Glutamatergic neuron (in vitro differentiated cells): ENCODE measurements around the gene CDH4. TPM values are rescaled to one million over a fixed set of nuclear protein-coding genes. Genes with fewer than 3 reads are reported as not detected.

ENCODE experiments used
- DNase-seq: peaks from one replicate; pipeline ENCODE4 v3.0.0; 2022
- H3K27ac Mint-ChIP-seq: one replicate; pipeline ENCODE4 v1.8.0; 2020; ENCODE audit warnings: mild to moderate bottlenecking, mixed read lengths, inconsistent platforms; ENCODE audit not compliant: unreplicated experiment
- H3K27me3 Mint-ChIP-seq: one replicate; pipeline ENCODE4 v1.8.0; 2020; ENCODE audit warnings: mild to moderate bottlenecking, moderate library complexity, mixed read lengths, inconsistent platforms; ENCODE audit not compliant: unreplicated experiment
- H3K36me3 Mint-ChIP-seq: one replicate; pipeline ENCODE4 v1.8.0; 2020; ENCODE audit warnings: mild to moderate bottlenecking, mixed read lengths, inconsistent platforms; ENCODE audit not compliant: unreplicated experiment
- H3K4me1 Mint-ChIP-seq: one replicate; pipeline ENCODE4 v1.8.0; 2020; ENCODE audit warnings: mild to moderate bottlenecking, low read depth, mixed read lengths, inconsistent platforms; ENCODE audit not compliant: unreplicated experiment
- H3K4me3 Mint-ChIP-seq: one replicate; pipeline ENCODE4 v1.8.0; 2020; ENCODE audit warnings: mild to moderate bottlenecking, mixed read lengths, inconsistent platforms; ENCODE audit not compliant: unreplicated experiment
- H3K9me3 Mint-ChIP-seq: one replicate; pipeline ENCODE4 v1.8.0; 2020; ENCODE audit warnings: mild to moderate bottlenecking, moderate library complexity, mixed read lengths, inconsistent platforms; ENCODE audit not compliant: unreplicated experiment
- total RNA-seq: library from RNA; stranded (reverse); fragmentation: NEBNext Ultra II Directional; extraction: Animal tissue kit (Norgen Biotek cat#: 25700); gene quantifications from one replicate; pipeline ENCODE4 v1.2.1, GENCODE V29; 2021; ENCODE audit not compliant: unreplicated experiment
- TF ChIP-seq, protein P1 (sequence below): fragments of 200-600 bp; sonication (generic); IDR thresholded peaks from one replicate; pipeline ENCODE4 v1.5.0; 2021; ENCODE audit not compliant: partially characterized antibody, unreplicated experiment

CDH4 gene
- total RNA-seq, 1 donor from 2014 or later, result 1.2 TPM

DNA sequence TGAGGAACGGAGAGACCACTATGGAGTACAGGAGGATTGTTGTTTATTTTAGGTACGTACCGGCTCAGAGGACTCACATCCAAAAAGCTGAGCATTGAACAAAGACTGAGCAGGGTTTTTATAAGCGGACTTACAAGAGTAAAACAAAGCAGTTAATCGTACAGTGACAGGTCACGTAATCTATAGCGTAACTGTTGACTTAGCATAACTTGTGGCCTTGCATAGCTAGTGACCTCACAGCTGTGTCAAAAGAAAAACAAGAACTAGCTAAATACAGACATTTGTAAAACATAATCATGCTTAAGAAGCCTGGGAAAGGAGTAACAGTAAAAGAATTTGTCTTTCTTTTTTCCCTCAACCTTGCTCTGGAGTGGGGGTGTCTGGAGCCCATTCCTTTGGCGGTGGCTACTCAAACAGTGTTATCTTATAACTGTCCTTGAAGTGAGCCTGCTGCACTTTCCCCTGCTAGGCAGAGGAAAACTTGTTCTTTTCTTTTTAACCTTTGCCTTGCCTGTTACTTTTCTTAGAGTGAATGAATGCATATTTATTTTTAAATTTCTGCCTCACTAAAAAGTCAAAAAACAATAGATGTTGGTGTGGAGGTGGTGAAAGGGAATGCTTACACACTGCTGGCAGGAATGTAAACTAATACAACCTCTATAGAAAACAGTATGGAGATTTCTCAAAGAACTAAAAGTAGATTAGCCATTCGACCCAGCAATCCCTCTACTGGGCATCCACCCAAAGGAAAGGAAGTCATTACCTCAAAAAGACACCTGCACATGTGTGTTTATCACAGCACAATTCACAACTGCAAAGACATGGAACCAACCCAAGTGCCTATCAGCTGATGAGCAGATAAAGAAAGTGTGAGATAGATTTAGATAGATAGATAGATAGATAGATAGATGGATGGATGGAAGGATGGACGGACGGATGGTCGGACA is 704.6 kb downstream of the CDH4 start:
- Mint-ChIP-seq H3K4me1 (peaks cover 6% of the 10 kb centered on the region), H3K36me3 (peaks cover 10% of the 10 kb centered on the region), H3K27ac (no peak overlapping the region), H3K9me3 (peaks cover 3% of the 10 kb centered on the region), H3K4me3 (no peak overlapping the region), H3K27me3 (no peaks in the 10 kb centered on the region)
- DNase-seq, result no peak
- TF ChIP-seq, protein P1, sequence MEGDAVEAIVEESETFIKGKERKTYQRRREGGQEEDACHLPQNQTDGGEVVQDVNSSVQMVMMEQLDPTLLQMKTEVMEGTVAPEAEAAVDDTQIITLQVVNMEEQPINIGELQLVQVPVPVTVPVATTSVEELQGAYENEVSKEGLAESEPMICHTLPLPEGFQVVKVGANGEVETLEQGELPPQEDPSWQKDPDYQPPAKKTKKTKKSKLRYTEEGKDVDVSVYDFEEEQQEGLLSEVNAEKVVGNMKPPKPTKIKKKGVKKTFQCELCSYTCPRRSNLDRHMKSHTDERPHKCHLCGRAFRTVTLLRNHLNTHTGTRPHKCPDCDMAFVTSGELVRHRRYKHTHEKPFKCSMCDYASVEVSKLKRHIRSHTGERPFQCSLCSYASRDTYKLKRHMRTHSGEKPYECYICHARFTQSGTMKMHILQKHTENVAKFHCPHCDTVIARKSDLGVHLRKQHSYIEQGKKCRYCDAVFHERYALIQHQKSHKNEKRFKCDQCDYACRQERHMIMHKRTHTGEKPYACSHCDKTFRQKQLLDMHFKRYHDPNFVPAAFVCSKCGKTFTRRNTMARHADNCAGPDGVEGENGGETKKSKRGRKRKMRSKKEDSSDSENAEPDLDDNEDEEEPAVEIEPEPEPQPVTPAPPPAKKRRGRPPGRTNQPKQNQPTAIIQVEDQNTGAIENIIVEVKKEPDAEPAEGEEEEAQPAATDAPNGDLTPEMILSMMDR, result no peak

DNA sequence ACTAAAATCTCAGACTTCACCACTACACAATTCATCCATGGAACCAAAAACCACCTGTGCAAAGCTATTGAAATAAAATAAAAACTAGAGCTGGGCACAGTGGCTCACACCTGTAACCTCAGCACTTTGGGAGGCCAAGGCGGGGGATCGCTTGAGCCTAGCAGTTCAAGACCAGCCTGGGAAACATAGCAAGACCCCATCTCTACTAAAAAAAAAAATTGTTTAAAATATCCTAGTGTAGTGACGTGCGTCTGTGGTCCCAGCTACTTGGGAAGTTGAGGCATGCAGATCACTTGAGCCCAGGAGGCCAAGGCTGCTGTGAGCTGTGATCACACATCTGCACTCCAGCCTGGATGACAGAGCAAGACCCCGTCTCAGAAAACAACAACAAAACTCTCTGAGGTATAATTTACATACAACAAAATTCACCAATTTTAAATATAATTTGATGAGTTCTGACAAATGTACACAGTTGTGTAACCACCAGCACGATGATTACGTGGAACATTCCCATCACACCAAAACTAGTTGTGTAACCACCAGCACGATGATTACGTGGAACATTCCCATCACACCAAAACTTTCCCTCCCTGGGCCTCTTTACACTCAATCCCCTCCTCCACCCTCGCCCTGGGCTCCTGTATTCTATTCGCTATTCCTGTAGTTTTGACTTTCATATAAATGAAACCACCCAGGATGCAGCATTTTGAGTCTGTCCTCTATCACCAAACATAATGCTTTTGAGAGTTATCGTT is 706.1 kb downstream of the CDH4 start:
- H3K4me3 Mint-ChIP-seq, result no peak overlapping the region
- peaks cover 6% of the 10 kb centered on the region for H3K36me3 Mint-ChIP-seq
- H3K9me3 Mint-ChIP-seq, result no peaks in the 10 kb centered on the region
- H3K4me1 Mint-ChIP-seq, result no peaks in the 10 kb centered on the region
- no peak for DNase-seq
- TF ChIP-seq, protein P1, result no peak
- no peak overlapping the region for H3K27ac Mint-ChIP-seq
- no peaks in the 10 kb centered on the region for H3K27me3 Mint-ChIP-seq

DNA sequence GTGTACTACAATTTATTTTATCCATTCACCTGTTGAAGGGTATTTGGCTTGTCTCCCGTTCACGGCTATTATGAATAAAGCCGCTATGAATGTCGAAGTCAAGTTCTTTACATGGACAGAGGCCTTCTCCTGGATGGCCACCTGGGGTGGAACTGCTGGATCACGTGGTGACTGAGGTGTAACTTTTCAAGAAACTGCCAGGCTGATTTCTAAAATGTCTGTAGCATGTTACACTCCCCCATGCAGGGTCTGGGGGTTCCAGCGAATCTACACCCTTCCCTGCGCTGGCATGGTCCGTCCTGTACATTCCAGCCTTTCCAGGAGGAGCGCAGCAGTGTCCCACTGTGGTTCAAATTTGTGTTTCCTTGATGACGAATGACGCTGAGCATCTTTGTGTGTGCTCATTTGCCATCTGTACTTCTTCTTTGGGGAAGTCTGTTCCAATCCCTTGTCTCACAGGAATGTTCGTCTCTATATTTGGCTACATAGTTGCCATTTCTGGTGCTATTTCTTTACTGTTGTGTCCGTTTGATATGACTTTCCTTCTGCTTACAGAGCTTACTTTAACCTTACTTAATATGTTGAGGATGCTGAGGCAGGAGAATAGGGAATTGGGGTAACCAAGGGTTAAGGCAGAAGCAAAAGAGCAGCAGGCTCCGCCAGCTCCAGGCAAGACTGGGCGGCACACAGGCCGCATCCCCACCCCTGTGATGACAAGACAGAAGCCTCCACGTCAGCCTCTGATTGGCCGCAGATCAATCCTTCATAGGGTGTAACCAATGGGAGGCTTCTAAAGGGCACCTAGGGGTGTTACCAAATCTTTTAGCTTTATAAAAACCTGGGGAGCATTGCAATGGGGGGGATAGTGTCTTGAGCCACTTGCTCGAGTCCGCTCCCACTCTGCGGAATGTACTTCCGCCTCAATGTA is 707.0 kb downstream of the CDH4 start:
- no peaks in the 10 kb centered on the region for H3K4me1 Mint-ChIP-seq
- H3K4me3 Mint-ChIP-seq, result no peak overlapping the region
- H3K36me3 Mint-ChIP-seq, result peaks cover 6% of the 10 kb centered on the region
- no peak overlapping the region for H3K27ac Mint-ChIP-seq
- no peak for DNase-seq
- TF ChIP-seq, protein P1, result no peak
- no peaks in the 10 kb centered on the region for H3K27me3 Mint-ChIP-seq
- peaks cover 3% of the 10 kb centered on the region for H3K9me3 Mint-ChIP-seq

DNA sequence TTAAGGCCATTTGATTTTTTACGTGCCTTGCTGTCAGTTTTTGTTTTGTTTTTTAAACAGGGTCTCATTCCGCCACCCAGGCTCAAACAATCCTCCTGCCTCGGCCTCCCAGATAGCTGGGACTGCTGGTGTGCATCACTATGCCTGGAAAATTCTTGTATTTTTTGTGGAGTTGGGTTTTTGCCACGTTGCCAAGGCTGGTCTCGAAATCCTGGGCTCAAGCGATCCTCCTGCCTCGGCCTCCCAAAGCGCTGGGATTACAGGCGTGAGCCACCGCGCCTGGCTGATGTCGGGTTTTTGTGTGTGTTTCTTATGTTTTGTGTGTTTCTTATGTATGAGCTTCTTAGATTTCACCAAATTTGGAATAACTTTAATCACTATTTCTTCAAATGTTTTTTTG is 708.8 kb downstream of the CDH4 start:
- no peaks in the 10 kb centered on the region for H3K4me1 Mint-ChIP-seq
- no peak overlapping the region for H3K4me3 Mint-ChIP-seq
- H3K27ac Mint-ChIP-seq, result no peak overlapping the region
- TF ChIP-seq, protein P1, result no peak
- H3K9me3 Mint-ChIP-seq, result peaks cover 8% of the 10 kb centered on the region
- H3K27me3 Mint-ChIP-seq, result no peaks in the 10 kb centered on the region
- H3K36me3 Mint-ChIP-seq, result peaks cover 6% of the 10 kb centered on the region
- DNase-seq, result no peak
